HEK293T (cell line): ENCODE results near the gene WDR11.

Experiments used
- FOXM1 ChIP-seq: fragments of 450-650 bp; IDR thresholded peaks from 2 replicates; pipeline ENCODE4 v1.6.1; 2017; ENCODE audit warnings: mild to moderate bottlenecking, borderline replicate concordance
- HDGF ChIP-seq: fragments of 450-650 bp; IDR thresholded peaks from 2 replicates; pipeline ENCODE4 v1.6.1; 2017; ENCODE audit warnings: antibody characterized with exemption, borderline replicate concordance
- LEF1 ChIP-seq: fragments of 450-650 bp; IDR thresholded peaks from 2 replicates; pipeline ENCODE4 v1.6.1; 2017; ENCODE audit warnings: mild to moderate bottlenecking, borderline replicate concordance
- SP1 ChIP-seq: fragments of 450-650 bp; IDR thresholded peaks from 2 replicates; pipeline ENCODE4 v1.6.1; 2017
- SUZ12 ChIP-seq: fragments of 450-650 bp; IDR thresholded peaks from 2 replicates; pipeline ENCODE4 v1.6.1; 2016; ENCODE audit warnings: mild to moderate bottlenecking
- TARDBP ChIP-seq: fragments of 450-650 bp; IDR thresholded peaks from 2 replicates; pipeline ENCODE4 v1.6.1; 2016
- ZNF384 ChIP-seq: fragments of 450-650 bp; IDR thresholded peaks from 2 replicates; pipeline ENCODE4 v1.6.1; 2016

- no peak for TF ChIP-seq ZNF384
- TF ChIP-seq FOXM1 = no peak
- TF ChIP-seq SUZ12 = no peak
- TF ChIP-seq HDGF = no peak
- TF ChIP-seq LEF1 = no peak
- no peak for TF ChIP-seq TARDBP
- no peak for TF ChIP-seq SP1
Observed at GRCh38 chr10:120824881-120825309, 26.3 kb upstream of the WDR11 start.
